Mesothelial cell of epicardium (in vitro differentiated cells): Measurements from ENCODE around the gene ZBTB44. TPM values are rescaled to one million over a fixed set of nuclear protein-coding genes. Genes with fewer than 3 reads are reported as not detected.

Experiments used
- DNase-seq, 2 experiments: peaks; one replicate each; pipeline ENCODE4 v3.0.0; 2021; ENCODE audit warnings: low spot score in 2 of 2; ENCODE audit not compliant: unreplicated experiment in 2 of 2
- H3K27ac Mint-ChIP-seq: 2 replicates; pipeline ENCODE4 v1.8.0; 2021; ENCODE audit warnings: mixed read lengths
- H3K27me3 Mint-ChIP-seq: 2 replicates; pipeline ENCODE4 v1.8.0; 2021; ENCODE audit warnings: low read depth, mixed read lengths
- H3K36me3 Mint-ChIP-seq: 2 replicates; pipeline ENCODE4 v1.8.0; 2021; ENCODE audit warnings: mixed read lengths
- H3K4me1 Mint-ChIP-seq: 2 replicates; pipeline ENCODE4 v1.8.0; 2021; ENCODE audit warnings: mixed read lengths
- H3K4me3 Mint-ChIP-seq: 2 replicates; pipeline ENCODE4 v1.8.0; 2021; ENCODE audit warnings: mild to moderate bottlenecking, moderate library complexity, mixed read lengths
- H3K9me3 Mint-ChIP-seq: 2 replicates; pipeline ENCODE4 v1.8.0; 2021; ENCODE audit warnings: mixed read lengths
- total RNA-seq: library from RNA; stranded (reverse); gene quantifications from 3 replicates; pipeline ENCODE4 v1.2.1, GENCODE V29; 2021
- TF ChIP-seq, protein P1 (sequence below): fragments of 200-600 bp; sonication (generic); IDR thresholded peaks from one replicate; pipeline ENCODE4 v1.5.0; 2021; ENCODE audit warnings: antibody characterized with exemption; ENCODE audit not compliant: unreplicated experiment

The ZBTB44 gene
- total RNA-seq, 1 donor from 2014 or later, result 58.8 TPM

- peaks cover 3% of the 10 kb centered on the region for H3K36me3 Mint-ChIP-seq
- TF ChIP-seq, protein P1, sequence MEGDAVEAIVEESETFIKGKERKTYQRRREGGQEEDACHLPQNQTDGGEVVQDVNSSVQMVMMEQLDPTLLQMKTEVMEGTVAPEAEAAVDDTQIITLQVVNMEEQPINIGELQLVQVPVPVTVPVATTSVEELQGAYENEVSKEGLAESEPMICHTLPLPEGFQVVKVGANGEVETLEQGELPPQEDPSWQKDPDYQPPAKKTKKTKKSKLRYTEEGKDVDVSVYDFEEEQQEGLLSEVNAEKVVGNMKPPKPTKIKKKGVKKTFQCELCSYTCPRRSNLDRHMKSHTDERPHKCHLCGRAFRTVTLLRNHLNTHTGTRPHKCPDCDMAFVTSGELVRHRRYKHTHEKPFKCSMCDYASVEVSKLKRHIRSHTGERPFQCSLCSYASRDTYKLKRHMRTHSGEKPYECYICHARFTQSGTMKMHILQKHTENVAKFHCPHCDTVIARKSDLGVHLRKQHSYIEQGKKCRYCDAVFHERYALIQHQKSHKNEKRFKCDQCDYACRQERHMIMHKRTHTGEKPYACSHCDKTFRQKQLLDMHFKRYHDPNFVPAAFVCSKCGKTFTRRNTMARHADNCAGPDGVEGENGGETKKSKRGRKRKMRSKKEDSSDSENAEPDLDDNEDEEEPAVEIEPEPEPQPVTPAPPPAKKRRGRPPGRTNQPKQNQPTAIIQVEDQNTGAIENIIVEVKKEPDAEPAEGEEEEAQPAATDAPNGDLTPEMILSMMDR, result no peak
- no peaks in the 10 kb centered on the region for H3K27me3 Mint-ChIP-seq
- H3K4me3 Mint-ChIP-seq, result no peak overlapping the region
- H3K27ac Mint-ChIP-seq, result no peak overlapping the region
- H3K4me1 Mint-ChIP-seq, result no peaks in the 10 kb centered on the region
- peaks cover 6% of the 10 kb centered on the region for H3K9me3 Mint-ChIP-seq
- no peak for DNase-seq
Observed at GRCh38 chr11:130327716-130328115, 13.0 kb upstream of the ZBTB44 start.

DNA sequence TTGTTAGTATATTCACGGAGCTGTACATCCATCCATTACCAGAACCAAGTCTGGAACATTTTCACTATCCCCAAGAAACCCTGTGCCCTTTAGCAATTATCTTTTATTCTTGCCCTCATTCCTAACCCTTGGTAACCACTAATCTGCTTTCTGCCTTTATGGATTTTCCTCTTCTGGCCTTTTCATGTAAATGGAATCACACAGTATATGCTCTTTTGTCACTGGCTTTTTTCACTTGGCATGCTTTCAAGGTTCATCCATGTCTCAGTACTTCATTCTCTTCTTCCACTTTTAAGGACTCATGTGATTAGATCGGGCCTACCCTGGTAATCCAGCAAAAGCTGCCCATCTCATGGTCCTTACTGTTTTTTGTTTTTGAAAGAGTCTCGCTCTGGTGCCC, 11.0 kb upstream of the ZBTB44 start:
- H3K4me1 Mint-ChIP-seq, result no peaks in the 10 kb centered on the region
- H3K36me3 Mint-ChIP-seq, result peaks cover 9% of the 10 kb centered on the region
- no peak overlapping the region for H3K27ac Mint-ChIP-seq
- DNase-seq, result no peak
- H3K27me3 Mint-ChIP-seq, result no peaks in the 10 kb centered on the region
- peaks cover 22% of the 10 kb centered on the region for H3K9me3 Mint-ChIP-seq
- no peak overlapping the region for H3K4me3 Mint-ChIP-seq
- TF ChIP-seq, protein P1, result no peak

DNA sequence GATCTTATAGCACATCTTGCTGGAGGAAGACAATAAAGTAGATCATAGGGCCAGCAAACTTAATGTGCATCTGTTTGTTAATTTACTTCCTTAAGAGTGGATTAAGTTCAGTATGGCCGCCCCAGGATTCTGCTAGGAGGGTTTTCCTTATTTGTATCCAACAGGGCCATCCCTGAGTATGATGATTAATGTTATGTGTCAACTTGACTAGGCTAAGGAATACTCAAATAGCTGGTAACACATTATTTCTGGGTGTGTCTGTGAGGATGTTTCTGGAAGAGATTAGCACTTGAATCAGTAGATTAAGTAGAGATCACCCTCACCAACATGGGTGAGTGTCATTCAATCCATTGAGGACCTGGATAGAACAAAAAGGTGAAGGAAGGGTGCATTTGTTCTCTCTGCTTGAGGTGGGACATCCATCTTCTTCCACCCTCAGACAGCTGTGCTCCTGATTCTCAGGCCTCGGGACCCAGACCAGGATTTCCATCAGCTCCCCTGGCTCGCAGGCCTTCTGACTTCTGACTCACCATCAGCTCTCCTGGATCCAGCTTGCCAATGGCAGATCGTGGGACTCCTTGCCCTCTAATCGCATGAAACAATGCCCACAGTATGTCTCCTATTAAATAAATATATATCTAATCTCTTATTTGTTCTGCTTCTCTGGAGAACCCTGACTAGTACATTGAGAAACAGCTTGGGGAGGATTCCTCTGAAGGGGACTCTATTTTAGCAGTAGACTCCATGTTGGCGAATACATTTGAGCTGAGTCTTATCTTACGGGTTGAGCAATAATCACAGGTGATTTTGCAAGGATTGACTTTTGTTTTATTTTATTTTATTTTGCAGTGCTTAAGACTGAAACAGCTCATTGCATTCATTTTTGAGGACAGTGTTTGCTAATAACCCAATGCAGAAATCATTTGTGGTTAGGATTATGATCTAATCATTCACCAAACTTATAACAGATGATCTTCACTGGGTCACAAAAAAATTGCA, 9.0 kb upstream of the ZBTB44 start:
- Mint-ChIP-seq H3K4me1 (peaks cover 2% of the 10 kb centered on the region), H3K9me3 (peaks cover 33% of the 10 kb centered on the region), H3K27me3 (no peaks in the 10 kb centered on the region), H3K4me3 (no peak overlapping the region), H3K36me3 (peaks cover 9% of the 10 kb centered on the region), H3K27ac (no peak overlapping the region)
- TF ChIP-seq, protein P1, result no peak
- no peak for DNase-seq

GRCh38 chr11:130322126-130322525, 7.4 kb upstream of the ZBTB44 start:
- DNase-seq, result no peak
- peaks cover 6% of the 10 kb centered on the region for H3K36me3 Mint-ChIP-seq
- TF ChIP-seq, protein P1, result no peak
- peaks cover 30% of the 10 kb centered on the region for H3K9me3 Mint-ChIP-seq
- peaks cover 9% of the 10 kb centered on the region for H3K4me1 Mint-ChIP-seq
- no peaks in the 10 kb centered on the region for H3K27me3 Mint-ChIP-seq
- H3K27ac Mint-ChIP-seq, result no peak overlapping the region
- H3K4me3 Mint-ChIP-seq, result no peak overlapping the region

GRCh38 chr11:130318031-130318673, 3.4 kb upstream of the ZBTB44 start:
- Mint-ChIP-seq H3K36me3 (peaks cover 6% of the 10 kb centered on the region), H3K4me3 (no peak overlapping the region), H3K9me3 (peaks cover 29% of the 10 kb centered on the region), H3K27ac (peak overlapping the region; percentile 21), H3K4me1 (peaks cover 20% of the 10 kb centered on the region), H3K27me3 (no peaks in the 10 kb centered on the region)
- TF ChIP-seq, protein P1, result no peak
- DNase-seq, result no peak
